GM18951 (cell line): ENCODE data around the gene RGS7BP.

Experiments
- POLR2A ChIP-seq: IDR thresholded peaks from 4 replicates; pipeline ENCODE4 v1.6.1; 2011; ENCODE audit warnings: mild to moderate bottlenecking; ENCODE audit not compliant: insufficient read length, insufficient read depth; ENCODE audit errors: extremely low read depth
- in situ Hi-C: fragments of 300-500 bp; cut with MboI; formaldehyde crosslinking; loops from one replicate; pipeline ENCODE4 v1.12.0; 2022; ENCODE audit warnings: low sequenced_read_pairs, mixed read lengths, inconsistent platforms; ENCODE audit not compliant: unreplicated experiment

RGS7BP gene

GRCh38 chr5:64622991-64623390, 117.2 kb downstream of the RGS7BP start:
- TF ChIP-seq POLR2A = no peak
- in situ Hi-C loops = loop anchor here (25.0 kb wide), 2 partner anchors 386 to 486 kb away; no protein-coding TSS in a partner anchor

GRCh38 chr5:64625678-64626077, 119.9 kb downstream of the RGS7BP start:
- in situ Hi-C loops = loop anchor here (25.0 kb wide), 1 partner anchor 862 kb away; the partner anchor contains the start of gene ADAMTS6
- no peak for TF ChIP-seq POLR2A

GRCh38 chr5:64628901-64629300, 123.1 kb downstream of the RGS7BP start:
- TF ChIP-seq POLR2A = no peak
- in situ Hi-C loops = loop anchor here (25.0 kb wide), 1 partner anchor 858 kb away; the partner anchor contains the start of gene ADAMTS6

GRCh38 chr5:64629841-64630240, 124.0 kb downstream of the RGS7BP start:
- TF ChIP-seq POLR2A = no peak
- in situ Hi-C loops = loop anchor here (10.0 to 25.0 kb wide), 2 partner anchors 155 to 857 kb away; partner anchors contain the start of gene ADAMTS6

- in situ Hi-C loops = loop anchor here (10.0 to 25.0 kb wide), 2 partner anchors 153 to 855 kb away; partner anchors contain the start of gene ADAMTS6
- TF ChIP-seq POLR2A = no peak
Observed at GRCh38 chr5:64632251-64632650, 126.4 kb downstream of the RGS7BP start.

GRCh38 chr5:64634997-64635686, 129.3 kb downstream of the RGS7BP start:
- TF ChIP-seq POLR2A = no peak
- in situ Hi-C loops = loop anchor here (10.0 to 25.0 kb wide), 2 partner anchors 150 to 852 kb away; partner anchors contain the start of gene ADAMTS6

- no peak for TF ChIP-seq POLR2A
- in situ Hi-C loops = loop anchor here (10.0 to 25.0 kb wide), 2 partner anchors 148 to 850 kb away; partner anchors contain the start of gene ADAMTS6
Observed at GRCh38 chr5:64637144-64637543, 131.3 kb downstream of the RGS7BP start.

- no peak for TF ChIP-seq POLR2A
- in situ Hi-C loops = loop anchor here (10.0 to 25.0 kb wide), 2 partner anchors 147 to 849 kb away; partner anchors contain the start of gene ADAMTS6
Observed at GRCh38 chr5:64637837-64638443, 132.1 kb downstream of the RGS7BP start.

- TF ChIP-seq POLR2A = no peak
- in situ Hi-C loops = loop anchor here (25.0 kb wide), 1 partner anchor 842 kb away; the partner anchor contains the start of gene ADAMTS6
Observed at GRCh38 chr5:64644831-64645230, 139.0 kb downstream of the RGS7BP start.

- in situ Hi-C loops = loop anchor here (25.0 kb wide), 1 partner anchor 841 kb away; the partner anchor contains the start of gene ADAMTS6
- TF ChIP-seq POLR2A = no peak
Observed at GRCh38 chr5:64646169-64646568, 140.4 kb downstream of the RGS7BP start.

GRCh38 chr5:64649512-64649911, 143.7 kb downstream of the RGS7BP start:
- in situ Hi-C loops = loop anchor here (25.0 kb wide), 1 partner anchor 838 kb away; the partner anchor contains the start of gene ADAMTS6
- no peak for TF ChIP-seq POLR2A

GRCh38 chr5:64653766-64654560, 148.1 kb downstream of the RGS7BP start:
- in situ Hi-C loops = no loop called here
- TF ChIP-seq POLR2A = no peak

- in situ Hi-C loops = no loop called here
- no peak for TF ChIP-seq POLR2A
Observed at GRCh38 chr5:64654561-64654938, 148.7 kb downstream of the RGS7BP start.
